ENCODE data around the gene GALNT10. TPM values are rescaled to one million over a fixed set of nuclear protein-coding genes. Genes with fewer than 3 reads are reported as not detected.

Gene GALNT10
- total RNA-seq, 2 donors from 2014 or later: 21.7 to 27.1 TPM

DNA sequence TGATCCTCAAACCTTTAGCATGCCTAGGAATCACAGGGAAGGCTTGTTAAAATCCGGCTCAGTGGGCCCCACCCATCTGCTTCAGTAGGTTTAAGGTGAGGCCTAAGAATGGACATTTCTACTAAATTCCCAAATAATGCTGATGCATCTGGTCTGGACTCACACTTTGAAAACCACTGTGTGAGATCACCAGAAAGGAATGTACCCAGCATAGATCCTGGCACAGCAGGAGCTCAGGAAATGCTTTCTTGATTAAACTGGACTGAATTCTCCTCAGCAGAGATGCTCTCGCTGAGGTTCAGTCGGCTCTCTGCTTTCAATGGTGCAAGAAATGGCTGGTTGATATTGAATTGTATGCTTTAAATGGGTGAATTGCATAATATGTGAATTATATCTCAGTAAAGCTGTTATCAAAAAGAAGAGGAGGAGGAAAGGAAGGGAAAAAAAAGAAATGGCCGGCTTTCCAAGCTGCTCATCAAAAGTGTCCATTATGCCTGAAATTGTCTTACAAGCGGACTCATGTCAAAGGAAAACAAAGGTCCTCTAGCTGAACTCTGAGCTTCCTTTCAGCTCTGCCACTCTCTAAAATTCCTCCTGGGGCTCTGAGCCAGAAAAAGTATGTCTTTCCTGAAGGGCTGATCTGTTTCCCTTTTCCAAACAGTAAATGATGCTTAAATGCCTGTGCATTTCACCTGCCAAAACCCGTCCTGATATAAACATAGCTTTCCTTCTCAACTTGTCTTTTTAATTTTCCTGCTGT is 177.7 kb downstream of the GALNT10 start:
- H3K27me3 ChIP-seq (replicated peaks; ENCODE audit: insufficient read depth): no peaks in the 10 kb centered on the region
- 46% methylated on average over 6 of the region's 6 CpGs for whole genome bisulfite sequencing
- H3K9me3 ChIP-seq: no peaks in the 10 kb centered on the region
- intact Hi-C loops (cut with DNase I): loop anchor here (2.0 kb wide), 1 partner anchor 177 kb away; the partner anchor contains the start of gene GALNT10
- H3K27ac ChIP-seq: no peak overlapping the region
- TF ChIP-seq POLR2AphosphoS5 (IDR thresholded peaks at IDR 0.05) (peak; percentile 33), POLR2A (IDR thresholded peaks at IDR 0.05) (no peak), CTCF (IDR thresholded peaks at IDR 0.05) (no peak)
- no peak overlapping the region for H3K4me3 ChIP-seq
- no peaks in the 10 kb centered on the region for H3K4me1 ChIP-seq (replicated peaks)
- DNase-seq (ENCODE audit: low spot score): peak; percentile 12
- H3K36me3 ChIP-seq: no peaks in the 10 kb centered on the region

DNA sequence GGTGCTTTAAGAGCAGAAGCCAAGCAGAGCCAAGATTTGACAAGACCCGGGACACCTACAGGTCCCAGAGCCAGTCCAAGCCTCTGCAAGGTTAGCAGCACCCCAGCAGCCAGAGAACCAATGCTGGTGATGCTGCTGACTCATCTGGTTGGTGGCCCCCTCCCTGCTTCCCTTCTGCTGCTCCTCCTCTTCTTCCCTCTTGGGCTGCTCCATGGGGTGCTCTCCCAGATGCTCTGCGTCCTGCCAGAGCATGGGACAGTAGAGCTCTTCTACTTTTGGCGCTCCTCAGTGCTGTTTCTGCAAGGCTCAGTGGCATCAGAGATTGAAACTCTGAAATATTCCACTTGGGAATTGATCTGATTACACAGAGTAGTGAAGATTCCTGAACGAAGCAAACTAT is 179.1 kb downstream of the GALNT10 start:
- TF ChIP-seq POLR2A (IDR thresholded peaks at IDR 0.05): no peak
- no peak for TF ChIP-seq CTCF (IDR thresholded peaks at IDR 0.05)
- TF ChIP-seq POLR2AphosphoS5 (IDR thresholded peaks at IDR 0.05): no peak
- Histone ChIP-seq H3K27me3 (replicated peaks; ENCODE audit: insufficient read depth) (no peaks in the 10 kb centered on the region), H3K27ac (no peak overlapping the region), H3K4me3 (no peak overlapping the region), H3K4me1 (replicated peaks) (no peaks in the 10 kb centered on the region), H3K9me3 (no peaks in the 10 kb centered on the region), H3K36me3 (no peaks in the 10 kb centered on the region)
- intact Hi-C loops (cut with DNase I): loop anchor here (2.0 to 10.0 kb wide), 2 partner anchors 95 to 179 kb away; partner anchors contain the start of gene GALNT10
- DNase-seq (ENCODE audit: low spot score): no peak
- WGBS: 93% methylated on average over 4 of the region's 4 CpGs

GRCh38 chr5:154370119-154370518 is 179.6 kb downstream of the GALNT10 start:
- H3K27me3 ChIP-seq (replicated peaks; ENCODE audit: insufficient read depth): no peaks in the 10 kb centered on the region
- no peaks in the 10 kb centered on the region for H3K4me1 ChIP-seq (replicated peaks)
- TF ChIP-seq POLR2AphosphoS5 (IDR thresholded peaks at IDR 0.05) (no peak), POLR2A (IDR thresholded peaks at IDR 0.05) (no peak), CTCF (IDR thresholded peaks at IDR 0.05) (no peak)
- no peak for DNase-seq (ENCODE audit: low spot score)
- 85% methylated on average over 3 of the region's 3 CpGs for WGBS
- no peaks in the 10 kb centered on the region for H3K9me3 ChIP-seq
- H3K36me3 ChIP-seq: no peaks in the 10 kb centered on the region
- H3K27ac ChIP-seq: no peak overlapping the region
- intact Hi-C loops (cut with DNase I): loop anchor here (10.0 kb wide), 1 partner anchor 95 kb away; no protein-coding TSS in a partner anchor
- H3K4me3 ChIP-seq: no peak overlapping the region

DNA sequence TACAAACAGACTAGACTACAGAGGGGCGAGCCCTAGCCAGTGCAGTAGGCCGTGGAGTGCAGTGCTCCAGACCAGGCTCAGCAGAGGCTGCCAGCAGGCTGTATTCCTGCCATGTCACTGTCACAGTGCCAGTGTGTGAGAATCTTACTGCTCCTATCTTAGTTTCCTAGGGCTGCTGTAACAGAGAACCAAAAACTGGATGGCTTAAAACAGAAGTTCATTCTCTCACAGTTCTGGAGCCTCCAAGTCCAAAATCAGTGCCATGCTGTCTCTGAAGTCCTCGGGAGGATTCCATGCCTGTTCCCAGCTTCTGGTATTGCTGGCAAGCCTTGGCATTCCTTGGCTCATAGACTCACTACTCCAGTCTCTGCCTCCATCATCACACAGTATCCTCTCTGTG is 180.3 kb downstream of the GALNT10 start:
- no peak for DNase-seq (ENCODE audit: low spot score)
- Histone ChIP-seq H3K4me3 (no peak overlapping the region), H3K36me3 (no peaks in the 10 kb centered on the region), H3K4me1 (replicated peaks) (no peaks in the 10 kb centered on the region), H3K9me3 (no peaks in the 10 kb centered on the region), H3K27ac (no peak overlapping the region), H3K27me3 (replicated peaks; ENCODE audit: insufficient read depth) (no peaks in the 10 kb centered on the region)
- intact Hi-C loops (cut with DNase I): loop anchor here (10.0 kb wide), 1 partner anchor 96 kb away; no protein-coding TSS in a partner anchor
- WGBS: 39% methylated on average over 3 of the region's 3 CpGs
- no peak for TF ChIP-seq POLR2A (IDR thresholded peaks at IDR 0.05)
- no peak for TF ChIP-seq CTCF (IDR thresholded peaks at IDR 0.05)
- TF ChIP-seq POLR2AphosphoS5 (IDR thresholded peaks at IDR 0.05): no peak

- Histone ChIP-seq H3K4me3 (no peak overlapping the region), H3K4me1 (replicated peaks) (no peaks in the 10 kb centered on the region), H3K27me3 (replicated peaks; ENCODE audit: insufficient read depth) (no peaks in the 10 kb centered on the region), H3K9me3 (no peaks in the 10 kb centered on the region), H3K27ac (no peak overlapping the region), H3K36me3 (no peaks in the 10 kb centered on the region)
- 27% methylated on average over 3 of the region's 3 CpGs for WGBS
- TF ChIP-seq CTCF (IDR thresholded peaks at IDR 0.05) (no peak), POLR2AphosphoS5 (IDR thresholded peaks at IDR 0.05) (no peak), POLR2A (IDR thresholded peaks at IDR 0.05) (no peak)
- intact Hi-C loops (cut with DNase I): loop anchor here (10.0 kb wide), 1 partner anchor 97 kb away; no protein-coding TSS in a partner anchor
- DNase-seq (ENCODE audit: low spot score): no peak
Measured at GRCh38 chr5:154371687-154372086, 181.2 kb downstream of the GALNT10 start.
